NCI-H2196 treated with DMSO at 0.1 percent for 48 hours (cell line): ENCODE measurements around the gene C12orf50.
"Not testable (repeated sequence)": the region's sequence is repeated elsewhere in the genome, so short reads cannot be mapped to it uniquely, and the experiment has no call there.

Experiments
- DNase-seq: peaks from one replicate; lab custom pipeline; 2025; ENCODE audit not compliant: unreplicated experiment; lab: John Stamatoyannopoulos, UW

Gene C12orf50

GRCh38 chr12:87991483-87991882 is 37.7 kb downstream of the C12orf50 start:
- DNase-seq = no peak

- no peak for DNase-seq
These were observed 40.7 kb downstream of the C12orf50 start for GRCh38 chr12:87988534-87988933.

- DNase-seq = no peak
These were observed 44.0 kb downstream of the C12orf50 start for GRCh38 chr12:87985069-87985675.

GRCh38 chr12:87982208-87982607 is 47.0 kb downstream of the C12orf50 start:
- DNase-seq = no peak

- DNase-seq = no peak
These were observed 47.7 kb downstream of the C12orf50 start for GRCh38 chr12:87981495-87981894.

DNA sequence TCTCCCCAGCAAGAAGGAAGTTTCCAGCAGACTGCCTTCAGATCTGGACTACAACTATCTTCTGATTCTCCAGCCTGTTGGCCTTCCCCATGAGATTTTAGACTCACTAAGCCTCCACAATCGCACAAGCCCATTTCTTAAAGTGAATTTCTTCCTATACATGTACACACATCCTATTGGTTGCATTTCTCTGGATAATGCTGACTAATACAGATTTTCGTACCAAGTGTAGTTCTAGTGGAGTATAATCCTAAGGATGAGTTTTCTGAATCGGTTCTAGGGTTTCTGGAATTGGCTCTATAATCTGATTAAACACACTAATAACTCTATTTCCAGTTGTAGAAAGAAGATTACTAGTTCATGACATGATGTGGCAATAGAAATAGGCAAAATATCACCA is 53.3 kb downstream of the C12orf50 start:
- no peak for DNase-seq

DNA sequence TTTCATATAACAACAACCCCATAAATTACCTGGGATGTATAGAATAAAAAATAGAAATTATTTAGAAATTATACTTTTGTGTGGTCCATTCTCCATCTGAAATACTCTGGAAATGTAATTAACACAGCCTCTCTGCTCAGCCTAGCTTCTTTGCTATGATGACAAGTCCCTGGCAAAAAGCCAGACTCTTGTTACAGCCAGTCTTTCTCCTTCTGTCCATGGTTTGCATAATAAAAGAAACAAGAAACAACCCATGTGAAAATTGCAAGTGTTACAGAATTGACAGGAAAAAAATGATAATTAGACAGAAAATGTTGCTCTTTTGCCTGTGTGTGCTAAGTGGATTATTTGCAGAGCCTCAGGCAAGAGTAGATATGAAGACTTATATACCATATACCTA is 61.3 kb downstream of the C12orf50 start:
- DNase-seq = no peak

DNA sequence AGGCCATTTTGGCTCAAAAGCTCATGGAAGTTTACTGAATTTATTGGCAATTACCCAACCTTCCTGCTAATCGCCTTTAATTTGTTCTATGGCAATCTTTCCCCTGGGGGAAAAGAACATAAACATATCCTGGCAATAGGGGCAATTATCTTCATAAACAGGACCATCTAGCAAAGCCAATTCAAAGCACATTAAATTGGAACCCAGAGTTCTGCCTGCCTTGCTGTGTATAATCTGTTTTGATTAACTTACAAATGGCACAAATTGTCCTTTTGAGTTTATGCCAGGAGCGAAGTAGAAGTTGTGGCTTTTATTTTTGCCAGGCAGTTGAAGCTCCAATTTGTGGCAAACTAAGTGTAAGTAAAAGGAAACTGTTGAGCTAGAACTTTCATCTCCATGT is 68.6 kb downstream of the C12orf50 start:
- no peak for DNase-seq

GRCh38 chr12:87954028-87954427 is 75.2 kb downstream of the C12orf50 start:
- DNase-seq = not testable (repeated sequence)

DNA sequence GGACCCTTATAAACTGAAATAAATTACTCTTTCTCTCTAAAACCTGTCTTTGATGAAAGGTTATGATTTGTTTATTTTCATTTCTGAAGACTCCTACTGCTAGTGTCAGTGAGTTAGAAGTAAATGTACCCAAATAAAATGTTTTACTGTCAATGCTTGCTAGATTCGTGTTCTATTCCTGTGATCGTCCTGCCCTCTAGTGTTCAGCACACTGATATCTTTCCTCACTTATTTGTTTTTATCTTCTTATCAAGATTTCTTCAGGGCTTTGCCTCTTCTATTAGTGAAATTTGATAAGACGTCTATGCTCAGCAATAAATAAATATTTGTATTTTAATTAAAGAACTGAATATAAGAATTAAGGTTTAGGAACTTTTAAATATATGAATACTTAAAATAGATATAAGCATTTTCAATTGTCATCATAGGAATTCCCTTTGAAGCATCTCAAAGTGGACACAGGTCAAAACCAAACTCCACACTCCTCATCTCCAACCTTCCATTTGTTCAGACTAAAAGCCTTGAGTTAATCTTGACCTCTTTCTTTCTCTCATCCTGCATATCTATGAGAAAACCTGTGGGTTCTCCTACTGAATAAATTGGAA is 75.8 kb downstream of the C12orf50 start:
- no peak for DNase-seq

GRCh38 chr12:87952850-87953249 is 76.4 kb downstream of the C12orf50 start:
- no peak for DNase-seq

GRCh38 chr12:87952223-87952622 is 77.0 kb downstream of the C12orf50 start:
- DNase-seq = no peak

- DNase-seq = no peak
These were observed 85.4 kb downstream of the C12orf50 start for GRCh38 chr12:87943762-87944161.

GRCh38 chr12:87943023-87943422 is 86.2 kb downstream of the C12orf50 start:
- no peak for DNase-seq

DNA sequence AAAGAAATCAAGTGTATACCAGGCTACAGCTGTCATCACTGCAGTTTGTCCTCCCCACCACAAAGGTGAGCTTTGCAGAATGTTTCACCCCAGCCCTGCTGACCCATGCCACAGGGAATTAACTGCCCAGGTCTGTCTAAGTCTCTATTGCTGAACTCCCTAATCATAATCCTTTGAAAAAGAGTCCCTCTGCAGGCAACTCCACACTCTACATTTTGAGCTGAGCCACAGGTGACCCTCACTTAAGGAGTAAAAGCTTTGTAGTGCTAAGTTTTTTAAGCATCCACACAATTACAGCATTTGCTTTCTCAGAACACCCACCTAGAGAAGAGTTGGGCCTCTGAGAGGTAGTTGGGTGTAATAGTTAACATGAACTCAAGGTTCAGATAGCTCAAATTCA is 90.0 kb downstream of the C12orf50 start:
- DNase-seq = no peak

GRCh38 chr12:87935216-87935615 is 94.0 kb downstream of the C12orf50 start:
- no peak for DNase-seq

GRCh38 chr12:87933991-87934390 is 95.2 kb downstream of the C12orf50 start:
- DNase-seq = no peak

GRCh38 chr12:87931812-87932211 is 97.4 kb downstream of the C12orf50 start:
- no peak for DNase-seq

DNA sequence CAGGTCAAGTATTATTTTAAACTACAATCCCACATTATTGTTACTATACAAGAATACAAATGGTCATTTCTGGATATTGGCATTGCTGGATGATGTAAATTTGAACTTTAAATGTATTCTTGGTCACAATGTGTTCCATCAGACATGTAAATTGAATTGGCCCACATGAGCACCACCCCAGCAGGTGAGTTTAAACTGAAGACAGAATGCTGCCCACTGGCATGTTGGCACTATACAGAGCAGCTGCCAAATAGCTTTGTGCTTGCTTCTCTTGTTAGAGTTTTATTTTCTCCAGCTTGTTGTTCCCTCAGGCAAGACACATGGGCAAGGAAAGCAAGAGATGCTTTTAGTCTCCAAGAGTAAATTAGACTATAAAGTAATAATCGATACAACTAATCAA is 98.6 kb downstream of the C12orf50 start:
- no peak for DNase-seq
